ENCODE measurements around the gene SGCA.

SGCA gene

GRCh38 chr17:50185631-50186471 lies 20.0 kb downstream of the SGCA start:
- Histone ChIP-seq H3K36me3 (ENCODE audit: control insufficient read depth, low read length) (no peaks in the 10 kb centered on the region), H3F3A (ENCODE audit: control insufficient read depth, insufficient read depth) (peaks cover 2% of the 10 kb centered on the region; the same call in 1 of the 2 replicates), H3K4me3 (ENCODE audit: low read length) (no peak overlapping the region), H3K9me3 (ENCODE audit: control insufficient read depth, insufficient read depth, low read length) (no peaks in the 10 kb centered on the region), H3K9me2 (replicated peaks; ENCODE audit: control insufficient read depth, low read length) (no peaks in the 10 kb centered on the region), H3K27ac (ENCODE audit: low read depth, low read length) (no peak overlapping the region), H3K4me2 (ENCODE audit: low read length) (no peak overlapping the region; the same call in 1 of the 2 replicates), H3K27me3 (ENCODE audit: control insufficient read depth, low read length) (no peaks in the 10 kb centered on the region), H4K20me1 (ENCODE audit: control insufficient read depth, insufficient read depth, low read depth, low read length) (no peaks in the 10 kb centered on the region), H3K4me1 (ENCODE audit: control insufficient read depth, low read length) (peaks cover 32% of the 10 kb centered on the region), H3K79me2 (ENCODE audit: control insufficient read depth, low read length) (no peaks in the 10 kb centered on the region)
- TF ChIP-seq EZH2phosphoT487 (IDR thresholded peaks at IDR 0.05; ENCODE audit: borderline replicate concordance, low read length) (no peak), CTCF (IDR thresholded peaks at IDR 0.05; ENCODE audit: low read depth, low read length, poor library complexity, severe bottlenecking) (no peak)

- Histone ChIP-seq H3F3A (ENCODE audit: control insufficient read depth, insufficient read depth) (peaks cover 2% of the 10 kb centered on the region; the same call in 1 of the 2 replicates), H3K27ac (ENCODE audit: low read depth, low read length) (no peak overlapping the region), H3K27me3 (ENCODE audit: control insufficient read depth, low read length) (peaks cover 3% of the 10 kb centered on the region; the same call in 1 of the 2 replicates)
Observed at GRCh38 chr17:50186661-50187393, 21.0 kb downstream of the SGCA start.

GRCh38 chr17:50187394-50187725 lies 21.6 kb downstream of the SGCA start:
- Histone ChIP-seq H3K36me3 (ENCODE audit: control insufficient read depth, low read length) (no peaks in the 10 kb centered on the region), H3K4me1 (ENCODE audit: control insufficient read depth, low read length) (peaks cover 32% of the 10 kb centered on the region), H3K27me3 (ENCODE audit: control insufficient read depth, low read length) (peaks cover 3% of the 10 kb centered on the region; the same call in 1 of the 2 replicates), H4K20me1 (ENCODE audit: control insufficient read depth, insufficient read depth, low read depth, low read length) (no peaks in the 10 kb centered on the region), H3K4me3 (ENCODE audit: low read length) (no peak overlapping the region), H3F3A (ENCODE audit: control insufficient read depth, insufficient read depth) (peaks cover 2% of the 10 kb centered on the region; the same call in 1 of the 2 replicates), H3K27ac (ENCODE audit: low read depth, low read length) (no peak overlapping the region), H3K79me2 (ENCODE audit: control insufficient read depth, low read length) (no peaks in the 10 kb centered on the region), H3K9me2 (replicated peaks; ENCODE audit: control insufficient read depth, low read length) (no peaks in the 10 kb centered on the region), H3K9me3 (ENCODE audit: control insufficient read depth, insufficient read depth, low read length) (no peaks in the 10 kb centered on the region), H3K4me2 (ENCODE audit: low read length) (no peak overlapping the region)
- TF ChIP-seq CTCF (IDR thresholded peaks at IDR 0.05; ENCODE audit: low read depth, low read length, poor library complexity, severe bottlenecking) (no peak), EZH2phosphoT487 (IDR thresholded peaks at IDR 0.05; ENCODE audit: borderline replicate concordance, low read length) (no peak)

More at GRCh38 chr17:50186661-50187393, 21.0 kb downstream of the SGCA start:
- H3K79me2 ChIP-seq (ENCODE audit: control insufficient read depth, low read length): no peaks in the 10 kb centered on the region
- no peak overlapping the region for H3K4me2 ChIP-seq (ENCODE audit: low read length)
- peaks cover 32% of the 10 kb centered on the region for H3K4me1 ChIP-seq (ENCODE audit: control insufficient read depth, low read length)
- no peaks in the 10 kb centered on the region for H3K36me3 ChIP-seq (ENCODE audit: control insufficient read depth, low read length)
- H4K20me1 ChIP-seq (ENCODE audit: control insufficient read depth, insufficient read depth, low read depth, low read length): no peaks in the 10 kb centered on the region
- no peaks in the 10 kb centered on the region for H3K9me2 ChIP-seq (replicated peaks; ENCODE audit: control insufficient read depth, low read length)
- no peak overlapping the region for H3K4me3 ChIP-seq (ENCODE audit: low read length)
- H3K9me3 ChIP-seq (ENCODE audit: control insufficient read depth, insufficient read depth, low read length): no peaks in the 10 kb centered on the region
- TF ChIP-seq EZH2phosphoT487 (IDR thresholded peaks at IDR 0.05; ENCODE audit: borderline replicate concordance, low read length): no peak
- no peak for TF ChIP-seq CTCF (IDR thresholded peaks at IDR 0.05; ENCODE audit: low read depth, low read length, poor library complexity, severe bottlenecking)
